GM21723 (cell line): Measurements from ENCODE around the gene PCDHGC5.

Experiments
- ATAC-seq: cut with Tn5 transposase; IDR thresholded peaks from one replicate; pipeline ENCODE4 v1.9.1; 2021; ENCODE audit warnings: mild to moderate bottlenecking, moderate library complexity; ENCODE audit not compliant: unreplicated experiment

Gene PCDHGC5

GRCh38 chr5:141512390-141512910 is 23.6 kb downstream of the PCDHGC5 start:
- ATAC-seq = no peak

GRCh38 chr5:141512911-141513626 is 24.2 kb downstream of the PCDHGC5 start:
- no peak for ATAC-seq

- peak; percentile 33 for ATAC-seq
Observed at GRCh38 chr5:141513627-141514329, 24.9 kb downstream of the PCDHGC5 start.

- ATAC-seq = peak; percentile 7
Observed at GRCh38 chr5:141514330-141515133, 25.7 kb downstream of the PCDHGC5 start.

GRCh38 chr5:141515141-141515540 is 26.3 kb downstream of the PCDHGC5 start:
- no peak for ATAC-seq

GRCh38 chr5:141515946-141516671 is 27.2 kb downstream of the PCDHGC5 start:
- ATAC-seq = no peak

GRCh38 chr5:141516672-141517025 is 27.8 kb downstream of the PCDHGC5 start:
- no peak for ATAC-seq

- ATAC-seq = no peak
Observed at GRCh38 chr5:141517312-141517711, 28.4 kb downstream of the PCDHGC5 start.

- no peak for ATAC-seq
Observed at GRCh38 chr5:141517880-141518617, 29.2 kb downstream of the PCDHGC5 start.

GRCh38 chr5:141518618-141519015 is 29.7 kb downstream of the PCDHGC5 start:
- no peak for ATAC-seq

- ATAC-seq = no peak
Observed at GRCh38 chr5:141519605-141520565, 31.0 kb downstream of the PCDHGC5 start.

GRCh38 chr5:141521244-141521781 is 32.4 kb downstream of the PCDHGC5 start:
- ATAC-seq = no peak

- ATAC-seq = no peak
Observed at GRCh38 chr5:141522301-141522700, 33.4 kb downstream of the PCDHGC5 start.

- ATAC-seq = no peak
Observed at GRCh38 chr5:141523991-141524390, 35.1 kb downstream of the PCDHGC5 start.

GRCh38 chr5:141524604-141525597 is 36.0 kb downstream of the PCDHGC5 start:
- ATAC-seq = peak; percentile 67

GRCh38 chr5:141525653-141526052 is 36.8 kb downstream of the PCDHGC5 start:
- ATAC-seq = no peak

GRCh38 chr5:141527426-141527825 is 38.5 kb downstream of the PCDHGC5 start:
- ATAC-seq = no peak
